HG02571 (cell line): Measurements from ENCODE around the gene ACACB.
"Not testable (repeated sequence)": the region's sequence is repeated elsewhere in the genome, so short reads cannot be mapped to it uniquely, and the experiment has no call there.

Source experiments
- ATAC-seq: cut with Tn5 transposase; IDR thresholded peaks from one replicate; pipeline ENCODE4 v1.9.1; 2021; ENCODE audit warnings: mild to moderate bottlenecking, moderate library complexity; ENCODE audit not compliant: unreplicated experiment

Gene ACACB

GRCh38 chr12:109139360-109139759, 23.0 kb downstream of the ACACB start:
- ATAC-seq: no peak

- ATAC-seq: no peak
Observed at GRCh38 chr12:109139791-109140190, 23.4 kb downstream of the ACACB start.

DNA sequence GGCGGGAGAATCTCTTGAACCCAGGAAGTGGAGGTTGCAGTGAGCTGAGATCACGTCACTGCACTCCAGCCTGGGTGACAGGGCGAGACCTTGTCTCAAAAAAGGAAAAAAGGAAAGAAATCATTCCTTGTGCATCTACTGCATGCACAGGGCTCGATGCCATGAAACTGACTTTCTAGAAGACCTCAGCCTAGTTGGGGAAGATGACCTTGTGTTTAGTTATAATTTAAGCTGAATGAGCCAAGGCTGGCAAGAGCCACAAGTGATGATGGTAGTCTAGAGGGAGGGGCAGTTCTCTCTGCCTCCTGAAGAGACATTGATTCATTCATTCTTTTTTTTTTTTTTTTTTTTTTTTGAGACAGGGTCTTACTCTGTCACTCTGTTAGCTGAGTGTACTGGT, 24.2 kb downstream of the ACACB start:
- ATAC-seq: no peak

- no peak for ATAC-seq
Observed at GRCh38 chr12:109144224-109144623, 27.8 kb downstream of the ACACB start.

DNA sequence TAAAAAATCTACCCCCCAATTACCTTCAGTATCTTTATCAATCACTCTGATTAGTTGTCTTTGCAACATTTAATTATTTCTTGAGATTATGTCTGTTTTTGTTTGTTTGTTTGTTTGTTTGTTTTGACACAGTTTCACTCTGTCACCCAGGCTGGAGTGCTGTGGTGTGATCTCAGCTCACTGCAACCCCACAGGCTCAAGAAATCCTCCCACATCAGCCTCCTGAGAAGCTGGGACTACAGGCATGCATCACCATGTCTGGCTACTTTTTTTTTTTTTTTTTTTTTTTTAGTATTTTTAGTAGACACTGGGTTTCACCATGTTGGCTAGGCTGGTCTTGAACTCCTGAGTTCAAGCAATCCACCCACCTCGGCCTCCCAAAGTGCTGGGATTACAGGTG, 30.7 kb downstream of the ACACB start:
- ATAC-seq: not testable (repeated sequence)

DNA sequence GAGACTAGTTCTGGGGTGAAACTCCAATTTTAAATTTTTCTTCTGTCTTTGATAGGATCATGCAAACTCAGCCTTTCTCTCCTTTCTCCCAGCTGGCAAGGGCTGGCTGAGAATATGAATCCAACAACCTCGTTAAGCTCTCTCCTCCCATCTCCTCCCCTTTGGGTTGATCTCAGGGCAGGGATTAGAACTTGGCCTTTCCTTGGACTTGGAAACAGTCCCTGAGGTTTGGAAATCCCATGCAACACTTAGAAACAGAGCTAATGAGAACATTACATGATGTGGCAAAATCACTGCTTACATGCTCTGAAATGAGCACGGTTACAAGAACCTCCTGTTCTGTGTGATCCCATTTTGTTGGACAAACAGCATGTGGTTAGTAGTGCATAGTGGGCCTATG, 31.6 kb downstream of the ACACB start:
- no peak for ATAC-seq

GRCh38 chr12:109150124-109150640, 33.8 kb downstream of the ACACB start:
- no peak for ATAC-seq

DNA sequence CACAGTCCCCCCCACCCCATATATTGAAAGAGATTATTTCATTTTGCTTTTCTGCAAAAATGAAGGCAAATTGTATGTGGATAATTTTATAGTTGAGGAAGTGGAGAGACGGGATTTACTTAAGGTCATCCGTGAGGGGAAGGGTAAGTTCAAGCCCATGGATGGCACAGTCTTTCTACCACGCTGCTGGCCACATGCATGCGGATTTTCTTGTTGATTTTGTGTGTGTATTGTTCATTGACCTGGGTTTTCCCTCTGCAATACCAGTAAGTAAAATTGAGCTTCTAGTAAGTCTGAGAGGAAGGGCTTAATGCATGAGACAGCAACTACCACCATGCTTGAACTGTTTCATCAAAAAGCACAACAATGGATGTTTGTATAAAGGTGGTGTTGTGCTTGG, 35.1 kb downstream of the ACACB start:
- no peak for ATAC-seq

- ATAC-seq: no peak
Observed at GRCh38 chr12:109153821-109154441, 37.5 kb downstream of the ACACB start.

- peak; percentile 83 for ATAC-seq
Observed at GRCh38 chr12:109154451-109155438, 38.4 kb downstream of the ACACB start.

GRCh38 chr12:109156036-109156435, 39.6 kb downstream of the ACACB start:
- ATAC-seq: no peak

GRCh38 chr12:109156586-109156985, 40.2 kb downstream of the ACACB start:
- ATAC-seq: no peak

DNA sequence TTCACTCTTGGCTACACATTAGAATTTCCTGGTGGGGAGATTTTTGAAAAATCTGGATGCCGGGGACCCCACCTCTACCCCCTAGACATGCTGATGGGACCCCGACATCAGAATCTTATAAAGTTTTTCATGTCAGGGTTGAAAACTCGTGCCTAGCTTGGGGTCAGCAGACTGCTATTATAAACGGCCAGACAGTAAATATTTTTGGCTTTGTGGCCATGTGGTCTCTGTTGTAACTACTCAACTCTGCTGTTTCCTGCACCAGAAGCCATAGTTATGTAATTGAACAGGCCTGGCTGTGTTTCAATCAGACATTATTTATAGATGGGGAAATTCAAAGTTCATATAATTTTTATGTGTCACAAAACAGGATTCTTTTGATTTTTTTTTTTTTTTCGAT, 41.6 kb downstream of the ACACB start:
- ATAC-seq: no peak

DNA sequence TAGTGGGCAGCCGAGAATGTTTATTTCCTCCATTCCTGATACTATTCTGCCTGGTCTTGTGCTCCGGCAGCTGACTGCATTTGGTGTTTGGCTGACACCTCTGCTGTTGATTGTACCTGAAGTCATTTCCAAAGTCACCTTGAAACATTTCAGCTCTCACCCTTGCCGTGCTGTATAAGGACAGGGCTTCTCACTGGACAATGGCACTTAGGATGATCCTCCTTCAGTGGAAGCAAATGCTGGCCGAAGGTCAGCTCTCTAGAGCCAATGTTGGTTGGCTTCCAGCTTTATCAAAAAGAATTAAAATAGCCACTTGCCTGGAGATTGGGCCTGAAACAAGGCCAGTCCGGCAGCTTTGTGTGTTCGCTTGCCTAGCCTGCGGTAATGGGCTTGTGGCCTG, 44.0 kb downstream of the ACACB start:
- ATAC-seq: no peak

DNA sequence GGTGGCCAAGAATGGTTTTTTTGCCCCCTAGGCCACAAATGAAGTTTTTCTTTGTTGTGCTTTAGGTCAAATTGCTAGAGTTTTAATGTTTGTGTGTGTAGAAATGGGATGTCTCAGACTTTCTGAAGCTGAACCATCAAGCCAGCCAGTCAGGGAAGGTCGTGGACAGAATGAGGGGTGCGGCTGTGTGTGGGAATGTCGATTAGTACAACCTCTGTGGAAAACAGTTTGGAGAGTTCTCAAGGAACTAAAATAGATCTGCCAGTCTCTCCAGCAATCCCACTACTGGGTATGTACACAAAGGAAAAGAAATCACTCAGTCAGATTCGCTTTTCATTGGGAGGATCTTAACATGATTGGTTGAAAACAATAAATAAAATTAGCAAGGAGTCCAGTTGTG, 44.5 kb downstream of the ACACB start:
- no peak for ATAC-seq

- no peak for ATAC-seq
Observed at GRCh38 chr12:109162551-109162950, 46.2 kb downstream of the ACACB start.

DNA sequence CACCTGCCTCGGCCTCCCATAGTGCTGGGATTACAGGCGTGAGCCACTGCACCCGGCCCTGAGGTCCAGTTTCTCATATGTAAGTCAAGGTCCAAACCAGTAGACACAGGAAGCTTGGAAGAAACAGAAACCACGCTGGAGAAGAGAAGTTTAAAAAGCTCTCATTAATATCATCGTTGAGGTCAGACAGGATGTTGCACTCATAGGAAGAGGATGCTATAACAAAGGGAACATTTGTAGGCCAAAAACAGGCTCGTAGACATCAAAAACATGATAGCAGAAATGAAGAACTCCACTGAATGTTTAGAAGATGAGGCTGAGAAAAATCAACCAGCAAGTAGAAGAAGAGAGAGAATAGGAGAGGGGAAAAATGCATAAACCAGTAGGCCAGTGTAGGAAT, 46.8 kb downstream of the ACACB start:
- no peak for ATAC-seq

- no peak for ATAC-seq
Observed at GRCh38 chr12:109165599-109165998, 49.2 kb downstream of the ACACB start.

DNA sequence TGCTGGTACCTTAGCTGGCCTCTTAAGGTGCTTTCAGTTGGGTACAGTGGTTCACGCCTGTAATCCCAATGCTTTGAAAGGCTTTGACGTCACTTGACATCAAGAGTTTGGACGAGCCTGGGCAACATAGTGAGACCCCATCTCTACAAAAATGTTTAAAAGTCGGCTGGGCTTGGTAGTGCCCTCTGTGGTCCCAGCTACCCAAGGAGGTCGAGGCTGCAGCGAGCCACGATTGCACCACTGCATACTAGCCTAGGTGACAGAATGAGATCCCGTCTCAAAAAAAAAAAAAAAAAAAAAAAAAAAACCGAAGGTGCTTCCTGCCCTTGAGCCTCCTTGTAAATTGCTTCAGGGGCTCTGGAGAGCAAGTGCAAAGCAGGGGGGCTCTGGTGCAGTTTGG, 50.0 kb downstream of the ACACB start:
- no peak for ATAC-seq

DNA sequence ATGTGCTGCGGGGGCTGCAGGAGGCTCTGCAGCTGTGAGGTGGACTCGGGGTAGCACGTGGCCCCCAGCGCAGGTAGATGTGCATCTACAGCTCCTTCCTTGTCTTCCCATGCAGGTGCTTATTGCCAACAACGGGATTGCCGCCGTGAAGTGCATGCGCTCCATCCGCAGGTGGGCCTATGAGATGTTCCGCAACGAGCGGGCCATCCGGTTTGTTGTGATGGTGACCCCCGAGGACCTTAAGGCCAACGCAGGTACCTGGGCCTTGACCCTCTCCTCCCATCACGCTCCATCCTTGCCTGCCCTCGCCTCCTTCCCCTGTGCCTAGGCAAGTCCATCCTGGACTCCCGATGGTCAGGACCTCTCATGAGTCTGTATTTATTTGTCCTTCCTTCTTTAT, 51.4 kb downstream of the ACACB start:
- ATAC-seq: no peak

- no peak for ATAC-seq
Observed at GRCh38 chr12:109169262-109169661, 52.9 kb downstream of the ACACB start.

DNA sequence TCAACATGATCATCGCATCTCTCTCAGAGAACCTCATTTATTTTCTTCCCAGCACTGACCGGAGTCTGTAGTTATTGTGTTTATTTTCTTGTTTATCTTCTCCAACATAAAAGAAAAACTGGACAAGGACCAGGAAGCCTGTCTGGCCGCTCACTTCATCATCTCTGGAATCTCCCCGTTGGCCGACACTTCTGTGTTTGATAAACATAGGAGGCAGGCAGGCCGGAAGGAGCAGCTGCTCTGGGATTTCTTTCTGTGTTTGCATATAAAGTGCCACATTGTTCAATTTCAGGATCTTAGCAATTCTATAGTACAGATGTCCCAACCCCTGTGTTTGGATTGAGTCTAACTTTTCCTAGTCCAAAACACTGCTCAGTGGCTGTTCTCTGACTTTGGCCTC, 53.3 kb downstream of the ACACB start:
- no peak for ATAC-seq
